Hepatocyte (in vitro differentiated cells): ENCODE measurements around the gene OR4C3. TPM values are rescaled to one million over a fixed set of nuclear protein-coding genes. Genes with fewer than 3 reads are reported as not detected.
"Not testable (repeated sequence)": the region's sequence is repeated elsewhere in the genome, so short reads cannot be mapped to it uniquely, and the experiment has no call there.

ENCODE experiments used
- DNase-seq: peaks from one replicate; pipeline ENCODE4 v3.0.0-alpha.2; 2016; ENCODE audit warnings: low spot score
- H2AFZ ChIP-seq: fragments of 200-600 bp; sonication (generic); 2 replicates; pipeline ENCODE4 v1.6.0; 2016; ENCODE audit warnings: antibody characterized with exemption, mild to moderate bottlenecking
- H3K27ac ChIP-seq: fragments of 200-600 bp; sonication (generic); 2 replicates; pipeline ENCODE4 v1.5.1; 2016; ENCODE audit warnings: mild to moderate bottlenecking
- H3K27me3 ChIP-seq: fragments of 200-600 bp; sonication (generic); 2 replicates; pipeline ENCODE4 v1.6.1; 2016
- H3K36me3 ChIP-seq: fragments of 200-600 bp; sonication (generic); replicated peaks from 2 replicates; pipeline ENCODE4 v1.5.1; 2016; ENCODE audit warnings: low read depth; ENCODE audit not compliant: insufficient read depth
- H3K4me1 ChIP-seq: fragments of 200-600 bp; sonication (generic); 2 replicates; pipeline ENCODE4 v1.5.1; 2016; ENCODE audit warnings: mild to moderate bottlenecking, moderate library complexity; ENCODE audit not compliant: insufficient read depth
- H3K4me2 ChIP-seq: fragments of 200-600 bp; sonication (generic); 2 replicates; pipeline ENCODE4 v1.6.0; 2016
- H3K4me3 ChIP-seq: fragments of 200-600 bp; sonication (generic); 2 replicates; pipeline ENCODE4 v1.5.1; 2016; ENCODE audit warnings: mild to moderate bottlenecking
- H3K79me2 ChIP-seq: fragments of 200-600 bp; sonication (generic); 2 replicates; pipeline ENCODE4 v1.6.0; 2017; ENCODE audit warnings: mild to moderate bottlenecking
- H3K9me2 ChIP-seq: fragments of 200-600 bp; sonication (generic); replicated peaks from 2 replicates; pipeline ENCODE4 v1.6.0; 2017; ENCODE audit warnings: mild to moderate bottlenecking; ENCODE audit not compliant: insufficient read depth
- H3K9me3 ChIP-seq: fragments of 200-600 bp; sonication (generic); 2 replicates; pipeline ENCODE4 v1.5.1; 2016; ENCODE audit warnings: low read depth, mild to moderate bottlenecking
- H4K20me1 ChIP-seq: fragments of 200-600 bp; sonication (generic); 2 replicates; pipeline ENCODE4 v1.6.0; 2016; ENCODE audit warnings: mild to moderate bottlenecking; ENCODE audit not compliant: insufficient read depth, poor library complexity, severe bottlenecking
- CTCF ChIP-seq: fragments of 200-600 bp; sonication (generic); IDR thresholded peaks from 2 replicates; pipeline ENCODE4 v1.5.1; 2016; ENCODE audit warnings: antibody characterized with exemption, mild to moderate bottlenecking; ENCODE audit not compliant: poor library complexity
- EZH2 ChIP-seq: fragments of 200-600 bp; sonication (generic); IDR thresholded peaks from 2 replicates; pipeline ENCODE4 v1.6.1; 2016; ENCODE audit warnings: antibody characterized with exemption, mild to moderate bottlenecking, borderline replicate concordance
- EZH2phosphoT487 ChIP-seq: fragments of 200-600 bp; sonication (generic); IDR thresholded peaks from one replicate; pipeline ENCODE4 v1.6.1; 2018; ENCODE audit warnings: antibody characterized with exemption, mild to moderate bottlenecking, low read depth, moderate library complexity; ENCODE audit not compliant: unreplicated experiment, severe bottlenecking
- WGBS: methylation state at CpG from one replicate; pipeline ENCODE4 v1.1.6; 2016; ENCODE audit warnings: low lambda C conversion rate; ENCODE audit errors: missing lambda C conversion rate; 5-methylcytosine and 5-hydroxymethylcytosine counted together
- polyA plus RNA-seq: library from polyadenylated mRNA; unstranded; fragments of >200 nt; fragmentation: Nextera tagmentation; extraction: Ambion mirVana; gene quantifications from 2 replicates; pipeline ENCODE4 v1.2.1, GENCODE V29; 2016
- total RNA-seq: library from RNA; depleted of rRNA; stranded (reverse); fragments of >200 nt; gene quantifications from 2 replicates; pipeline ENCODE4 v1.2.3, GENCODE V29; 2014

OR4C3 gene
- total RNA-seq (not detected in 2 replicates), polyA plus RNA-seq (not detected in 2 replicates)

GRCh38 chr11:48324620-48325019 lies at the start of gene OR4C3:
OR4C3 (plus strand) TSS chr11:48324920; CDS start chr11:48325022, 102 bp downstream.
- not testable (repeated sequence) for H3K4me3 ChIP-seq, H2AFZ ChIP-seq, DNase-seq, H3K27ac ChIP-seq, H3K27me3 ChIP-seq, H3K36me3 ChIP-seq, H3K79me2 ChIP-seq, H3K4me2 ChIP-seq, H3K4me1 ChIP-seq, H3K9me2 ChIP-seq, H3K9me3 ChIP-seq, H4K20me1 ChIP-seq

DNA sequence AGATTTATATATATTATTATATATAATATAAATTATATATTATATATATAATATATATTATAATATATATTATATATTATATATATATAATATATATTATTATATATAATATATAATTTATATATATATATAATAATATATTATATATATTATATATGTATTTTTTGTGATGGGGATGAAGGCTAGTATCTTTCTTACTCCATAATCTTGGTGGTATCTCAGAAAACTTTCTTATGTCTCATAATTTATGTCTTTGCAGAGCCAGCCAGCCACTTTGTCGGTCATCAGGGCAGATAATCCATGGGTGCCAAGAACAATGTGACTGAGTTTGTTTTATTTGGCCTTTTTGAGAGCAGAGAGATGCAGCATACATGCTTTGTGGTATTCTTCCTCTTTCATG lies 18.8 kb upstream of the OR4C3 start, which contains the start of gene OR4S1:
Gene OR4S1 (plus strand): TSS at position 301 of the 400 bp plus-strand sequence. CDS start 0 bp downstream, at position 301.
- Histone ChIP-seq H3K27me3 (no peaks in the 10 kb centered on the region), H4K20me1 (no peaks in the 10 kb centered on the region), H3K9me2 (no peaks in the 10 kb centered on the region), H2AFZ (no peak within 1 kb of the TSS), H3K27ac (no peak within 1 kb of the TSS), H3K4me2 (no peak within 1 kb of the TSS), H3K4me3 (no peak within 1 kb of the TSS), H3K4me1 (no peaks in the 10 kb centered on the region), H3K9me3 (no peaks in the 10 kb centered on the region), H3K79me2 (no peaks in the 10 kb centered on the region), H3K36me3 (no peaks in the 10 kb centered on the region)
- 57% methylated on average over 1 of the region's 1 CpG for WGBS
- TF ChIP-seq EZH2phosphoT487 (no peak), CTCF (no peak), EZH2 (no peak)
- no peak for DNase-seq

- TF ChIP-seq CTCF: peak; percentile 30
- no peak for TF ChIP-seq EZH2phosphoT487
- H3K79me2 ChIP-seq: no peaks in the 10 kb centered on the region
- no peak overlapping the region for H3K4me2 ChIP-seq
- H3K9me2 ChIP-seq: no peaks in the 10 kb centered on the region
- H3K4me3 ChIP-seq: no peak overlapping the region
- peak; percentile 21 for DNase-seq
- H3K9me3 ChIP-seq: no peaks in the 10 kb centered on the region
- H3K27ac ChIP-seq: no peak overlapping the region
- no peaks in the 10 kb centered on the region for H3K4me1 ChIP-seq
- H2AFZ ChIP-seq: no peak overlapping the region
- no peaks in the 10 kb centered on the region for H4K20me1 ChIP-seq
- WGBS: 45% methylated on average over 5 of the region's 5 CpGs
- no peaks in the 10 kb centered on the region for H3K27me3 ChIP-seq
- H3K36me3 ChIP-seq: no peaks in the 10 kb centered on the region
Observed at GRCh38 chr11:48307760-48308386, 16.8 kb upstream of the OR4C3 start.

DNA sequence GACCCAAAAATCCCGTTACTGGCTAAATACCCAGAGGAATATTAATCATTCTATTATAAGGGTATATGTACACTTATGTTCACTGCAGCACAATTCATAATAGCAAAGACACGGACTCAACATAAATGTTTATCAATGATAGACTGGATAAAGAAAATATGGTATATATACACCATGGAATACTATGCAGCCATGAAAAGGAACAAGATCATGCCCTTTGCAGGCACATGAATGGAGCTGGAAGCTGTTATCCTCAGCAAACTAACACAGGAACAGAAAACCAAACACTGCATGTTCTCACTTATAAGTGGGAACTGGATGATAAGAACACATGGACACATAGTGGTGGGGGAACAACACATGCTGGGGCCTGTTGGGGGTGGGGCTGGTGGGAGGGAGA lies 11.1 kb upstream of the OR4C3 start:
- H3K4me3 ChIP-seq, H3K9me3 ChIP-seq, H3K4me1 ChIP-seq, H3K27me3 ChIP-seq, H2AFZ ChIP-seq, DNase-seq, H3K9me2 ChIP-seq, H3K79me2 ChIP-seq, H3K27ac ChIP-seq, H3K4me2 ChIP-seq, H3K36me3 ChIP-seq, H4K20me1 ChIP-seq: not testable (repeated sequence)
- WGBS: 61% methylated on average over 2 of the region's 2 CpGs

GRCh38 chr11:48319813-48320212 lies 4.9 kb upstream of the OR4C3 start:
- DNase-seq, H3K79me2 ChIP-seq, H3K27ac ChIP-seq, H3K9me2 ChIP-seq, H4K20me1 ChIP-seq, H2AFZ ChIP-seq, H3K27me3 ChIP-seq, H3K4me1 ChIP-seq, H3K9me3 ChIP-seq, H3K36me3 ChIP-seq, H3K4me2 ChIP-seq, H3K4me3 ChIP-seq: not testable (repeated sequence)
- 51% methylated on average over 2 of the region's 2 CpGs for WGBS
